Adrenal gland (tissue), 5 donors: ENCODE results near the gene SDF4.

ENCODE experiments used
- CTCF ChIP-seq, 6 experiments: fragments of 450-650 bp in 4 of 6; fragments of 200-600 bp in 2 of 6; sonication (generic) in 1 of 6; IDR thresholded peaks; 1 replicate in 5 of 6; 2 replicates in 1 of 6; pipeline versions ENCODE4 v1.5.1 to v1.8.0; 2016 to 2021; ENCODE audit warnings: antibody characterized with exemption in 6 of 6, mild to moderate bottlenecking in 2 of 6, moderate library complexity in 1 of 6
- POLR2A ChIP-seq, 2 donors: fragments of 450-650 bp; IDR thresholded peaks; one replicate each; pipeline ENCODE4 v1.6.1; 2017; ENCODE audit warnings: antibody characterized with exemption in 2 of 2, mild to moderate bottlenecking in 2 of 2, moderate library complexity in 1 of 2
- donor health status: DM: no; HTN: no; CAD: no.

GRCh38 chr1:1246577-1247340 lies 15.0 kb upstream of the SDF4 start, which contains the start of gene C1QTNF12:
- TF ChIP-seq CTCF (IDR thresholded peaks at IDR 0.05) (no peak), POLR2A (IDR thresholded peaks at IDR 0.05) (no peak)
